GM19438 (cell line): Measurements from ENCODE around the gene AHCYL2.
A peak's percentile ranks its signal among the peaks of the same experiment; 100 is the strongest.
"Not testable (repeated sequence)": the region's sequence is repeated elsewhere in the genome, so short reads cannot be mapped to it uniquely, and the experiment has no call there.

ENCODE experiments used
- ATAC-seq: cut with Tn5 transposase; IDR thresholded peaks from one replicate; pipeline ENCODE4 v1.9.1; 2021; ENCODE audit warnings: low read depth; ENCODE audit not compliant: unreplicated experiment

Gene AHCYL2

GRCh38 chr7:129343099-129343700, 118.4 kb downstream of the AHCYL2 start:
- ATAC-seq = no peak

GRCh38 chr7:129347330-129347729, 122.5 kb downstream of the AHCYL2 start:
- ATAC-seq = no peak

- ATAC-seq = no peak
Observed at GRCh38 chr7:129348023-129348740, 123.4 kb downstream of the AHCYL2 start.

GRCh38 chr7:129351320-129351719, 126.5 kb downstream of the AHCYL2 start:
- no peak for ATAC-seq

GRCh38 chr7:129353104-129353503, 128.3 kb downstream of the AHCYL2 start:
- not testable (repeated sequence) for ATAC-seq

- no peak for ATAC-seq
Observed at GRCh38 chr7:129354428-129355157, 129.8 kb downstream of the AHCYL2 start.

GRCh38 chr7:129356176-129356575, 131.3 kb downstream of the AHCYL2 start:
- ATAC-seq = no peak

GRCh38 chr7:129359176-129359575, 134.3 kb downstream of the AHCYL2 start:
- ATAC-seq = no peak

- no peak for ATAC-seq
Observed at GRCh38 chr7:129359638-129360037, 134.8 kb downstream of the AHCYL2 start.

- ATAC-seq = no peak
Observed at GRCh38 chr7:129361771-129362170, 136.9 kb downstream of the AHCYL2 start.

- ATAC-seq = no peak
Observed at GRCh38 chr7:129362496-129362895, 137.7 kb downstream of the AHCYL2 start.

GRCh38 chr7:129367349-129367699, 142.5 kb downstream of the AHCYL2 start:
- ATAC-seq = no peak

GRCh38 chr7:129367700-129368388, 143.0 kb downstream of the AHCYL2 start:
- ATAC-seq = peak; percentile 73

- peak; percentile 42 for ATAC-seq
Observed at GRCh38 chr7:129368389-129368986, 143.7 kb downstream of the AHCYL2 start.

- ATAC-seq = not testable (repeated sequence)
Observed at GRCh38 chr7:129369447-129369846, 144.6 kb downstream of the AHCYL2 start.

- ATAC-seq = no peak
Observed at GRCh38 chr7:129370812-129371211, 146.0 kb downstream of the AHCYL2 start.

- ATAC-seq = no peak
Observed at GRCh38 chr7:129371487-129371886, 146.7 kb downstream of the AHCYL2 start.

GRCh38 chr7:129373651-129374428, 149.0 kb downstream of the AHCYL2 start:
- no peak for ATAC-seq

GRCh38 chr7:129375141-129375938, 150.5 kb downstream of the AHCYL2 start:
- no peak for ATAC-seq
